Pancreas (tissue), 10 donors: ENCODE data around the gene MRC2. TPM values are rescaled to one million over a fixed set of nuclear protein-coding genes. Genes with fewer than 3 reads are reported as not detected.
A peak's percentile ranks its signal among the peaks of the same experiment; 100 is the strongest.

ENCODE experiments used
- ATAC-seq, 4 donors: fragments of 200-7000 bp; cut with Tn5 transposase; one replicate each; pipeline versions ENCODE4 v1.8.0 to v1.9.1; 2020; ENCODE audit warnings: mild to moderate bottlenecking in 4 of 4, moderate library complexity in 4 of 4
- DNase-seq, 6 donors: peaks; one replicate each; pipeline ENCODE4 v3.0.0-alpha.2; 2020
- FAIRE-seq: peaks from 2 replicates; lab custom pipeline; 2012; peaks lifted over from hg19 to GRCh38; lab: Jason Lieb, UNC
- H3K27ac ChIP-seq, 4 donors: fragments of 200-600 bp; sonication (generic); 1 replicate in 3 of 4; 2 replicates in 1 of 4; pipeline versions ENCODE4 v1.5.0 to v1.8.0; 2020
- H3K27me3 ChIP-seq, 4 donors: fragments of 200-600 bp; one replicate each; pipeline ENCODE4 v1.8.0; 2021
- H3K36me3 ChIP-seq, 3 donors: fragments of 200-600 bp; sonication (generic) in 1 of 3; one replicate each; pipeline versions ENCODE4 v1.5.0 to v1.8.0; 2020 to 2021
- H3K4me1 ChIP-seq, 3 donors: fragments of 200-600 bp; one replicate each; pipeline ENCODE4 v1.8.0; 2021
- H3K4me3 ChIP-seq, 4 donors: fragments of 200-600 bp; sonication (generic) in 2 of 4; one replicate each; pipeline versions ENCODE4 v1.5.0 to v1.8.0; 2020 to 2021
- H3K9me3 ChIP-seq, 4 donors: fragments of 200-600 bp; one replicate each; pipeline ENCODE4 v1.8.0; 2021
- WGBS, 2 donors: extraction: QIAGEN DNeasy Blood & Tissue Kit; methylation state at CpG; one replicate each; pipeline ENCODE4 v1.1.7; 2013; 5-methylcytosine and 5-hydroxymethylcytosine counted together
- intact Hi-C, 3 donors: fragments of 100-400 bp; cut with DNase I; formaldehyde crosslinking; loops; one replicate each; pipeline versions ENCODE4 v1.11.1 to v1.14.2; 2022
- polyA plus RNA-seq, 2 donors: library from polyadenylated mRNA; stranded (reverse); fragments of 200-250 nt; gene quantifications; one replicate each; pipeline ENCODE4 v1.2.3, GENCODE V29; 2013
- total RNA-seq, 6 donors: library from RNA; stranded (reverse); fragmentation: NEBNext Ultra II Directional in 4 of 6; extraction: Animal tissue kit (Norgen Biotek cat#: 25700) in 4 of 6; gene quantifications; one replicate each; pipeline versions ENCODE4 v1.2.1 to v1.2.4, GENCODE V29; 2021 to 2023
- TF ChIP-seq, protein P1 (sequence below), 4 donors: fragments of 200-600 bp; sonication (generic) in 3 of 4; IDR thresholded peaks; one replicate each; pipeline versions ENCODE4 v1.5.0 to v1.8.0; 2021; ENCODE audit warnings: antibody characterized with exemption in 4 of 4
- donor health status: healthy with polysubstance abuse.
- donor health status: DM: no; HTN: no; CAD: no; lungs with moderate emphysema.
- donor health status: DM: no; HTN: no; CAD: no.
- donor health status: control.
- donor health status: control.
- donor health status: Bipolar disorder and iron deficiency.
- donor health status: DM: yes; HTN: yes; CAD: no.
- donor health status: DM: no; HTN: no; CAD: no.
- donor health status: DM: no; HTN: no; CAD: no.
- donor health status: DM: yes; HTN: yes; CAD: no.

MRC2 gene
- total and polyA plus RNA-seq, 8 donors, result 1.6 to 25.4 (median 5.1) TPM

DNA sequence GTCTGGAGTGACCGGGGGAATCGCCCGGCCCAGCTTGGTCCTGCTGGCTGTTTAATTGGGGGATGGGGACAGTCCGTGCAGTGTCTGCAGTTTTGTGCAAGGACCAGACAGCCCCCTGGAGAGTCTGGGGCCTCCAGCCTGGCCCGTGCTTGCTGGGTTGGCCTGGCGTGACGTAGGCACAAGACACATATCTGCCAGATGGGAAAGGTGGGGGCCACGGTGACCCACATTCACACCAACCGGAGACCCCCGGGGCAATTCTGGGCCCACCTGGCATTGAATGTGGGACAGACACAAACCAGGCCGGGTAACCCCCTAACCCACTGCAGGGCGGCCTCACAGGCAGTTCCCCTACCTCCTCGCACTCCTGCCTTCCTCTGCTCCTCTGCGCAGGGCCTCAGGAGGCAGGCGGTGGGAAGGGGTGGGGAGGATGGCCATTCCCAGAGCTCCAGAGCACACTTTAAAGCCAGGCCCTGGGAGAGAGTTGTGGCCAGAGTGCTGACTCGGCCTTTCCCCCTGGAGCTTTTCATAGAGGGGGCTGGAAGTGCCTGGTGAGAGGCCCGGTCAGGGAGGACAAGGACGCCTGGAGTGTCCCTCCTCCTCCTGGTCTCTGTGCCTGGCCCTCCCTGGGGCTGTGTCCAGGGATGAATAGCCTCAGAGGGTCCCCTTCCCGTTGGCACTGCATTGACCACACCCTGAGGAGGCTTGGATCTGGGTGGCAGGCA, 1.5 kb downstream of the MRC2 start:
- FAIRE-seq, result no peak
- Histone ChIP-seq H3K36me3 (no peaks in the 10 kb centered on the region), H3K4me3 (peak overlapping the region in 1 of 4 donors; percentile 48), H3K9me3 (no peaks in the 10 kb centered on the region), H3K27me3 (no peaks in the 10 kb centered on the region), H3K4me1 (peaks cover 0 to 5% (median 0%) of the 10 kb centered on the region in 3 donors), H3K27ac (no peak overlapping the region)
- intact Hi-C loops, result no loop called here
- WGBS, 2 donors, result 40 to 44% methylated on average over 19 of the region's 19 CpGs
- no peak for ATAC-seq
- DNase-seq, result no peak
- TF ChIP-seq, protein P1, sequence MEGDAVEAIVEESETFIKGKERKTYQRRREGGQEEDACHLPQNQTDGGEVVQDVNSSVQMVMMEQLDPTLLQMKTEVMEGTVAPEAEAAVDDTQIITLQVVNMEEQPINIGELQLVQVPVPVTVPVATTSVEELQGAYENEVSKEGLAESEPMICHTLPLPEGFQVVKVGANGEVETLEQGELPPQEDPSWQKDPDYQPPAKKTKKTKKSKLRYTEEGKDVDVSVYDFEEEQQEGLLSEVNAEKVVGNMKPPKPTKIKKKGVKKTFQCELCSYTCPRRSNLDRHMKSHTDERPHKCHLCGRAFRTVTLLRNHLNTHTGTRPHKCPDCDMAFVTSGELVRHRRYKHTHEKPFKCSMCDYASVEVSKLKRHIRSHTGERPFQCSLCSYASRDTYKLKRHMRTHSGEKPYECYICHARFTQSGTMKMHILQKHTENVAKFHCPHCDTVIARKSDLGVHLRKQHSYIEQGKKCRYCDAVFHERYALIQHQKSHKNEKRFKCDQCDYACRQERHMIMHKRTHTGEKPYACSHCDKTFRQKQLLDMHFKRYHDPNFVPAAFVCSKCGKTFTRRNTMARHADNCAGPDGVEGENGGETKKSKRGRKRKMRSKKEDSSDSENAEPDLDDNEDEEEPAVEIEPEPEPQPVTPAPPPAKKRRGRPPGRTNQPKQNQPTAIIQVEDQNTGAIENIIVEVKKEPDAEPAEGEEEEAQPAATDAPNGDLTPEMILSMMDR (IDR thresholded peaks at IDR 0.05), result no peak

DNA sequence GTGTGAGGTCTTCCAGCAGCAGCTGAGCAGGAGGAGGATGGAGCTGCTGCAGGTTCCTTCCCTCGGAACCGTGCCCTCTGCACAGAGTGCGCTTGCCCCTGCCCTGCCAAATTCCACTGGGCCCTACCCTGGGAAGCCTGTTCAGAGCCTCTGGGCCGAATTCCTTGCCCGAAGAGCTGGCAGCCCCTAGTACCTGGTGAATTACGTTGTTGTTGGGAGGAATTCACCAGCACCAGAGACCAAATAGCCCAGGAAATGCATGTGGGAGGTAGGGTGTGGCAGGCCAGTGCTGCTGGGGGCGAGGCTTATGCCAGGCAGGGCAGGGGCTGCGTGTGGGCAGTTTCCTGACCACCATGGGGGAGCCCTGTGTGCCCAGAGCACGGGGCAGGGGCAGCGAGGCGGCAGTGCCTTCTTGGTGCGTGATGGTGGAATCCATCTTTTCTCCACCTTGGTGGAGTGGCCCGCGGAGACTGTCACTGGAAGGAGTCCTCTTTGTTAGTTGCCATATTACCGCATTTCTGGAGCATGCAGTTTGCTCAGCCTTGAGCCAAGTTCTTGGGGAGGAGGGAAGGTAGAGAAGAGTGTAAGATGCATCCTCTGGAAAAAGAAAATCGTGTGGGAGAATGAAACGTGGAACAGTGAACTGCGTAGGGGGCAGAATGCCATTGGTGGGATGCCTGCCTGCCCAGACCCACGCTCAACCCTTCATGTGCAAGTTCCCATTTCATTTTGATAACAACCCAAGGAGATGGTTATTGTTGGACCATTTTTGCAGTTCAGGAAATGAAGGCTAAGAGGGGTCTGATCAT, 2.3 kb downstream of the MRC2 start:
- WGBS, 2 donors, result 57 to 63% methylated on average over 19 of the region's 19 CpGs
- FAIRE-seq, result no peak
- Histone ChIP-seq H3K4me3 (no peak overlapping the region), H3K9me3 (no peaks in the 10 kb centered on the region), H3K27me3 (no peaks in the 10 kb centered on the region), H3K36me3 (no peaks in the 10 kb centered on the region), H3K27ac (no peak overlapping the region), H3K4me1 (peaks cover 0 to 5% (median 0%) of the 10 kb centered on the region in 3 donors)
- intact Hi-C loops, result no loop called here
- no peak for DNase-seq
- ATAC-seq, result no peak
- TF ChIP-seq, protein P1 (IDR thresholded peaks at IDR 0.05), result no peak

DNA sequence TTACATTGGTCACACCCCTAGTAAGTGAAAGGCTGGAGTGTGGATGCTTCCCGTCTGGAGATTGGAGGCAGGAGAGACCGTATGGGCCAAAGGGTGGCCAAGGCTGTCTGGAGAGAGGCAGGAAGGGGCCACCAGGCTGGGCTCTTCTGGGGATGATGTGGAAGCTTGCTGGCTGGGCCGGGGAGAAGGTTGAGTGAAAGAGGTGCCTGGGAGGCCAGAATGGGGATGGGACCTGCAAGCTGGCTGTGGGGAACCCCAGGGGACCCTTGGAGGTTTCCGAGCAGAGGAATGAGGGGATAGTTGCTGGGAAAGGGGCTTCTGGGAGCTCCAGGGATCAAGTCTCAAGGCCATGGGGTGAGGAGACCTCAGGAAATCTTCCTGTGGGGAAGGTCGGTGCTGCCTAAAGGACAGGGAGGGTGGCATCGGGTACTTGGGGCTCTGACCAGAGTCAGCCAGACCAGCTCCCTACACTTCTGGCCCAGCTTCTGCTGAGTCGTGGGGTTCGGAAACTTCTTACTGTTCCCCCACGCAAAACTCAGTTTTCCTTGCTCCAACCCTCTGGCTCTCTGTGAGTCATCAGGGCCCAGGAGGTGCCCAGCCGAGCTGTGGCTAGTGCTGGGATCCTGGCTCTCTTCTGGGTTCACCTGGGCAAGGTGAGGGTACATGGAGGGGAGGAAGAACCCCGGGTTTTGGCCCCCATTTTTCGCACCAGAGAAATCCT, 3.1 kb downstream of the MRC2 start:
- Histone ChIP-seq H3K4me1 (peaks cover 0 to 5% (median 0%) of the 10 kb centered on the region in 3 donors), H3K27me3 (no peaks in the 10 kb centered on the region), H3K9me3 (no peaks in the 10 kb centered on the region), H3K27ac (no peak overlapping the region), H3K36me3 (no peaks in the 10 kb centered on the region), H3K4me3 (no peak overlapping the region)
- no peak for FAIRE-seq
- intact Hi-C loops, result no loop called here
- no peak for ATAC-seq
- DNase-seq, result no peak
- TF ChIP-seq, protein P1 (IDR thresholded peaks at IDR 0.05), result no peak
- 50 to 61% methylated on average over 12 of the region's 12 CpGs for WGBS, 2 donors

DNA sequence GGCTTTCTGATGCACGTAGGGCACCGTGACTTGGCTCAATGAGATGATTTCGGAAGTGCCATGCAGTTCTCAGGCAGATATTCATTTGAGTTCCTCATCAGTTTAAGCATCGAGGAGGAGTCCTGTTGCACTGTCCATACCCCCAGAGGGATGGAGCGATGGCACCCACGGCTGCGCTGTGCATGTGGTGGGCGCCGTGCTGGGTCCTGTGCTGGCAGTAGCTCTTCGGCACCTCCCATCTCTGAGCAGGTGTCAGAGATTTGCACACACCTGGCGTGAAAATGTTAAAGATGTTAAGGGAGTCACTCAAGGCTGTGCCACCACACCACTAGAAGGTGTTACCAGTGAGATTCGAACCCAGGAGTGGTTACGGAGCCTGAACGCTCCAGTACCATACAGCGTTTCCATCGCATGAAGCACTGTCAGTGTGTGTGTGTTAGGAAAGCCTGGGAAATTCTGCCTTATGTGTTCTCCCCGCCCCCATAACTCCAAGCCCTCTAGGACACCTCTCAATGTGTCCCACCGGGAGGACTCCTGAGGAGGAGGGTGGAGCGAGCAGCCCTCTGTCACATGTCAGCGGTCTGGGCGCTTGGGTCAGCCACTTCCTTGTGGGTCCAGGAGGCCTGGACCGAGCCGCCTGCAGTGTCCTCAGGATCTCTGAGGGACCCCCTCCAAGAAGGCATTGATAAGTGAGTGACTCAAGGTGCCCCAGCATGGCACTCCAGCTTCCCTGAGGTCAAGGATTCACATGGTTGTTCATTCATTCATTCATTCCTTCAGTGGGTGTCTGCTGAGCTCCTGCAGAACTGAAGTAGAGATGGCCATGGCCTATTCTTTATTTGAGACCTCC, 3.8 kb downstream of the MRC2 start:
- H3K4me3 ChIP-seq, result no peak overlapping the region
- TF ChIP-seq, protein P1 (IDR thresholded peaks at IDR 0.05), result no peak
- WGBS, 2 donors, result 77 to 85% methylated on average over 23 of the region's 23 CpGs
- peaks cover 0 to 5% (median 0%) of the 10 kb centered on the region in 3 donors for H3K4me1 ChIP-seq
- no peaks in the 10 kb centered on the region for H3K9me3 ChIP-seq
- no peaks in the 10 kb centered on the region for H3K36me3 ChIP-seq
- no peak overlapping the region for H3K27ac ChIP-seq
- no peaks in the 10 kb centered on the region for H3K27me3 ChIP-seq
- no peak for FAIRE-seq
- no peak for ATAC-seq
- DNase-seq, result no peak
- intact Hi-C loops, result no loop called here
